SIG-M5 treated with dmso at 0.1 percent for 504 hours (cell line): ENCODE data around the gene B3GNT5.

Experiments
- DNase-seq: peaks from one replicate; lab custom pipeline; 2025; ENCODE audit not compliant: unreplicated experiment; lab: John Stamatoyannopoulos, UW

The B3GNT5 gene

GRCh38 chr3:183252973-183253527 is at the start of gene B3GNT5:
Gene B3GNT5 (plus strand): TSS chr3:183253253. CDS start chr3:183269799, 16,546 bp downstream.
- DNase-seq: peak; percentile 15

- DNase-seq: no peak
These were observed 49.4 kb upstream of the B3GNT5 start for GRCh38 chr3:183203670-183204069.

GRCh38 chr3:183208260-183208659 is 44.8 kb upstream of the B3GNT5 start:
- DNase-seq: no peak

GRCh38 chr3:183208800-183209199 is 44.3 kb upstream of the B3GNT5 start:
- no peak for DNase-seq

GRCh38 chr3:183210341-183210740 is 42.7 kb upstream of the B3GNT5 start:
- DNase-seq: peak; percentile 55

GRCh38 chr3:183210862-183211341 is 42.2 kb upstream of the B3GNT5 start:
- peak; percentile 83 for DNase-seq

GRCh38 chr3:183211352-183211751 is 41.7 kb upstream of the B3GNT5 start:
- no peak for DNase-seq

GRCh38 chr3:183212096-183212495 is 41.0 kb upstream of the B3GNT5 start:
- DNase-seq: no peak

GRCh38 chr3:183212565-183212964 is 40.5 kb upstream of the B3GNT5 start:
- DNase-seq: peak; percentile 80

GRCh38 chr3:183213415-183214276 is 39.4 kb upstream of the B3GNT5 start:
- no peak for DNase-seq

GRCh38 chr3:183214277-183214612 is 38.8 kb upstream of the B3GNT5 start:
- no peak for DNase-seq

- no peak for DNase-seq
These were observed 37.4 kb upstream of the B3GNT5 start for GRCh38 chr3:183215591-183216202.

GRCh38 chr3:183217548-183218332 is 35.3 kb upstream of the B3GNT5 start:
- DNase-seq: no peak

- no peak for DNase-seq
These were observed 34.2 kb upstream of the B3GNT5 start for GRCh38 chr3:183218826-183219225.

- DNase-seq: no peak
These were observed 32.2 kb upstream of the B3GNT5 start for GRCh38 chr3:183220828-183221227.

- no peak for DNase-seq
These were observed 30.3 kb upstream of the B3GNT5 start for GRCh38 chr3:183222631-183223235.

- no peak for DNase-seq
These were observed 28.7 kb upstream of the B3GNT5 start for GRCh38 chr3:183224180-183224970.

- DNase-seq: no peak
These were observed 26.6 kb upstream of the B3GNT5 start for GRCh38 chr3:183226333-183226890.

- DNase-seq: no peak
These were observed 25.5 kb upstream of the B3GNT5 start for GRCh38 chr3:183227586-183227985.

- no peak for DNase-seq
These were observed 23.9 kb upstream of the B3GNT5 start for GRCh38 chr3:183229178-183229577.
